ENCODE data around the gene PBRM1. TPM values are rescaled to one million over a fixed set of nuclear protein-coding genes. Genes with fewer than 3 reads are reported as not detected.
"Not testable (repeated sequence)": the region's sequence is repeated elsewhere in the genome, so short reads cannot be mapped to it uniquely, and the experiment has no call there.

PBRM1 gene
- total RNA-seq, 2 donors from 2014 or later: 85.3 to 95.4 TPM

- no peak for ATAC-seq
- peak overlapping the region in 1 of 2 donors; percentile 25 for H3K27ac Mint-ChIP-seq
Measured at GRCh38 chr3:52694528-52695189, 8.9 kb upstream of the PBRM1 start.

GRCh38 chr3:52693071-52693470 lies 7.4 kb upstream of the PBRM1 start:
- H3K4me1 Mint-ChIP-seq (ENCODE audit: low read depth in 2 of 2): peaks cover 40 to 43% of the 10 kb centered on the region in 2 donors
- H3K27me3 Mint-ChIP-seq: no peaks in the 10 kb centered on the region
- H3K27ac Mint-ChIP-seq: peak overlapping the region; percentile 25 to 81
- no peak overlapping the region for H3K4me3 Mint-ChIP-seq
- ATAC-seq (no peak), DNase-seq (ENCODE audit: low spot score) (no peak)
- peaks cover 64% of the 10 kb centered on the region for H3K36me3 Mint-ChIP-seq
- H3K9me3 Mint-ChIP-seq: no peaks in the 10 kb centered on the region

More at GRCh38 chr3:52694528-52695189, 8.9 kb upstream of the PBRM1 start:
- H3K36me3 Mint-ChIP-seq: peaks cover 48% of the 10 kb centered on the region
- H3K4me3 Mint-ChIP-seq: no peak overlapping the region
- no peaks in the 10 kb centered on the region for H3K9me3 Mint-ChIP-seq
- no peak for DNase-seq (ENCODE audit: low spot score)
- H3K27me3 Mint-ChIP-seq: no peaks in the 10 kb centered on the region
- peaks cover 25 to 30% of the 10 kb centered on the region in 2 donors for H3K4me1 Mint-ChIP-seq (ENCODE audit: low read depth in 2 of 2)

- no peak for ATAC-seq
- H3K36me3 Mint-ChIP-seq: peaks cover 69% of the 10 kb centered on the region
- H3K4me3 Mint-ChIP-seq: peak overlapping the region; percentile 97
- no peaks in the 10 kb centered on the region for H3K27me3 Mint-ChIP-seq
- H3K4me1 Mint-ChIP-seq (ENCODE audit: low read depth in 2 of 2): peaks cover 46 to 48% of the 10 kb centered on the region in 2 donors
- no peak for DNase-seq (ENCODE audit: low spot score)
- peak overlapping the region; percentile 32 to 80 for H3K27ac Mint-ChIP-seq
- H3K9me3 Mint-ChIP-seq: no peaks in the 10 kb centered on the region
Measured at GRCh38 chr3:52690560-52690959, 4.8 kb upstream of the PBRM1 start.

- no peak for DNase-seq (ENCODE audit: low spot score)
- peak overlapping the region; percentile 80 to 98 for H3K27ac Mint-ChIP-seq
- peak overlapping the region; percentile 97 for H3K4me3 Mint-ChIP-seq
- H3K27me3 Mint-ChIP-seq: no peaks in the 10 kb centered on the region
- H3K36me3 Mint-ChIP-seq: peaks cover 58% of the 10 kb centered on the region
- peaks cover 49 to 54% of the 10 kb centered on the region in 2 donors for H3K4me1 Mint-ChIP-seq (ENCODE audit: low read depth in 2 of 2)
- no peak for ATAC-seq
- no peaks in the 10 kb centered on the region for H3K9me3 Mint-ChIP-seq
Measured at GRCh38 chr3:52689151-52689550, 3.4 kb upstream of the PBRM1 start.

GRCh38 chr3:52688266-52688665 lies 2.6 kb upstream of the PBRM1 start:
- H3K27me3 Mint-ChIP-seq: no peaks in the 10 kb centered on the region
- H3K27ac Mint-ChIP-seq: peak overlapping the region; percentile 80 to 98
- DNase-seq (ENCODE audit: low spot score) (no peak), ATAC-seq (no peak)
- H3K36me3 Mint-ChIP-seq: peaks cover 50% of the 10 kb centered on the region
- H3K9me3 Mint-ChIP-seq: no peaks in the 10 kb centered on the region
- peak overlapping the region; percentile 97 for H3K4me3 Mint-ChIP-seq
- peaks cover 43 to 46% of the 10 kb centered on the region in 2 donors for H3K4me1 Mint-ChIP-seq (ENCODE audit: low read depth in 2 of 2)

- peak; percentile 92 to 94 for ATAC-seq
- peak overlapping the region; percentile 97 for H3K4me3 Mint-ChIP-seq
- peak; percentile 92 for DNase-seq (ENCODE audit: low spot score)
- H3K27me3 Mint-ChIP-seq: no peaks in the 10 kb centered on the region
- peaks cover 47 to 56% of the 10 kb centered on the region in 2 donors for H3K4me1 Mint-ChIP-seq (ENCODE audit: low read depth in 2 of 2)
- H3K27ac Mint-ChIP-seq: peak overlapping the region; percentile 98 to 100
- H3K9me3 Mint-ChIP-seq: no peaks in the 10 kb centered on the region
- peaks cover 37% of the 10 kb centered on the region for H3K36me3 Mint-ChIP-seq
Measured at GRCh38 chr3:52685285-52685708, 416 bp downstream of the PBRM1 start.

- DNase-seq (ENCODE audit: low spot score): no peak
- Mint-ChIP-seq H3K27ac (peak overlapping the region; percentile 98 to 100), H3K36me3 (peaks cover 32% of the 10 kb centered on the region), H3K4me1 (ENCODE audit: low read depth in 2 of 2) (peaks cover 49 to 61% of the 10 kb centered on the region in 2 donors), H3K4me3 (peak overlapping the region; percentile 97), H3K9me3 (no peaks in the 10 kb centered on the region), H3K27me3 (no peaks in the 10 kb centered on the region)
- ATAC-seq: no peak
Measured at GRCh38 chr3:52684184-52684583, 1.5 kb downstream of the PBRM1 start.

GRCh38 chr3:52683611-52684010 lies 2.1 kb downstream of the PBRM1 start:
- DNase-seq (ENCODE audit: low spot score) (no peak), ATAC-seq (no peak)
- peaks cover 32% of the 10 kb centered on the region for H3K36me3 Mint-ChIP-seq
- H3K4me1 Mint-ChIP-seq (ENCODE audit: low read depth in 2 of 2): peaks cover 49 to 60% of the 10 kb centered on the region in 2 donors
- peak overlapping the region; percentile 97 for H3K4me3 Mint-ChIP-seq
- peak overlapping the region; percentile 19 to 98 for H3K27ac Mint-ChIP-seq
- no peaks in the 10 kb centered on the region for H3K9me3 Mint-ChIP-seq
- H3K27me3 Mint-ChIP-seq: no peaks in the 10 kb centered on the region

GRCh38 chr3:52682016-52682415 lies 3.7 kb downstream of the PBRM1 start:
- Mint-ChIP-seq H3K9me3 (no peaks in the 10 kb centered on the region), H3K36me3 (peaks cover 32% of the 10 kb centered on the region), H3K4me1 (ENCODE audit: low read depth in 2 of 2) (peaks cover 43 to 52% of the 10 kb centered on the region in 2 donors), H3K27me3 (no peaks in the 10 kb centered on the region), H3K27ac (peak overlapping the region; percentile 77 to 85), H3K4me3 (peak overlapping the region; percentile 41)
- no peak for ATAC-seq
- DNase-seq (ENCODE audit: low spot score): no peak

- peak overlapping the region; percentile 77 to 85 for H3K27ac Mint-ChIP-seq
- no peaks in the 10 kb centered on the region for H3K9me3 Mint-ChIP-seq
- H3K36me3 Mint-ChIP-seq: peaks cover 32% of the 10 kb centered on the region
- peaks cover 43 to 47% of the 10 kb centered on the region in 2 donors for H3K4me1 Mint-ChIP-seq (ENCODE audit: low read depth in 2 of 2)
- DNase-seq (ENCODE audit: low spot score): no peak
- ATAC-seq: no peak
- no peaks in the 10 kb centered on the region for H3K27me3 Mint-ChIP-seq
- H3K4me3 Mint-ChIP-seq: peak overlapping the region; percentile 41
Measured at GRCh38 chr3:52681596-52681995, 4.1 kb downstream of the PBRM1 start.

- Mint-ChIP-seq H3K27ac (peak overlapping the region; percentile 77 to 85), H3K9me3 (no peaks in the 10 kb centered on the region), H3K4me3 (peak overlapping the region; percentile 30), H3K27me3 (no peaks in the 10 kb centered on the region), H3K36me3 (peaks cover 40% of the 10 kb centered on the region), H3K4me1 (ENCODE audit: low read depth in 2 of 2) (peaks cover 39 to 46% of the 10 kb centered on the region in 2 donors)
- ATAC-seq (no peak), DNase-seq (ENCODE audit: low spot score) (no peak)
Measured at GRCh38 chr3:52679811-52680210, 5.9 kb downstream of the PBRM1 start.

GRCh38 chr3:52679199-52679538 lies 6.5 kb downstream of the PBRM1 start:
- peaks cover 41% of the 10 kb centered on the region for H3K36me3 Mint-ChIP-seq
- no peaks in the 10 kb centered on the region for H3K9me3 Mint-ChIP-seq

GRCh38 chr3:52678265-52679198 lies 7.2 kb downstream of the PBRM1 start:
- Mint-ChIP-seq H3K27ac (peak overlapping the region; percentile 77 to 85), H3K27me3 (no peaks in the 10 kb centered on the region), H3K9me3 (no peaks in the 10 kb centered on the region), H3K4me1 (ENCODE audit: low read depth in 2 of 2) (peaks cover 35 to 41% of the 10 kb centered on the region in 2 donors), H3K36me3 (peaks cover 41% of the 10 kb centered on the region), H3K4me3 (no peak overlapping the region)
- DNase-seq (ENCODE audit: low spot score) (no peak), ATAC-seq (no peak)

More at GRCh38 chr3:52679199-52679538, 6.5 kb downstream of the PBRM1 start:
- Mint-ChIP-seq H3K27ac (peak overlapping the region; percentile 77 to 85), H3K4me3 (no peak overlapping the region), H3K4me1 (ENCODE audit: low read depth in 2 of 2) (peaks cover 35 to 41% of the 10 kb centered on the region in 2 donors), H3K27me3 (no peaks in the 10 kb centered on the region)
- ATAC-seq (no peak), DNase-seq (ENCODE audit: low spot score) (no peak)

GRCh38 chr3:52676201-52676600 lies 9.5 kb downstream of the PBRM1 start:
- Mint-ChIP-seq H3K36me3 (peaks cover 43% of the 10 kb centered on the region), H3K4me1 (ENCODE audit: low read depth in 2 of 2) (peaks cover 37 to 46% of the 10 kb centered on the region in 2 donors)
- not testable (repeated sequence) for H3K27ac Mint-ChIP-seq; H3K4me3 Mint-ChIP-seq; ATAC-seq; DNase-seq (ENCODE audit: low spot score); H3K27me3 Mint-ChIP-seq; H3K9me3 Mint-ChIP-seq

Measured in natural killer cell treated with Interleukin-12 subunit alpha and Interleukin-12 subunit beta and Interleukin-15 and Interleukin-18, amount 100 ng/mL, for 72 hours (primary cell).